NCI-H748 treated with DMSO at 0.1 percent for 48 hours (cell line): ENCODE data around the gene ADAMTS5.

Experiments used
- DNase-seq: peaks from one replicate; lab custom pipeline; 2025; lab: John Stamatoyannopoulos, UW

ADAMTS5 gene

DNA sequence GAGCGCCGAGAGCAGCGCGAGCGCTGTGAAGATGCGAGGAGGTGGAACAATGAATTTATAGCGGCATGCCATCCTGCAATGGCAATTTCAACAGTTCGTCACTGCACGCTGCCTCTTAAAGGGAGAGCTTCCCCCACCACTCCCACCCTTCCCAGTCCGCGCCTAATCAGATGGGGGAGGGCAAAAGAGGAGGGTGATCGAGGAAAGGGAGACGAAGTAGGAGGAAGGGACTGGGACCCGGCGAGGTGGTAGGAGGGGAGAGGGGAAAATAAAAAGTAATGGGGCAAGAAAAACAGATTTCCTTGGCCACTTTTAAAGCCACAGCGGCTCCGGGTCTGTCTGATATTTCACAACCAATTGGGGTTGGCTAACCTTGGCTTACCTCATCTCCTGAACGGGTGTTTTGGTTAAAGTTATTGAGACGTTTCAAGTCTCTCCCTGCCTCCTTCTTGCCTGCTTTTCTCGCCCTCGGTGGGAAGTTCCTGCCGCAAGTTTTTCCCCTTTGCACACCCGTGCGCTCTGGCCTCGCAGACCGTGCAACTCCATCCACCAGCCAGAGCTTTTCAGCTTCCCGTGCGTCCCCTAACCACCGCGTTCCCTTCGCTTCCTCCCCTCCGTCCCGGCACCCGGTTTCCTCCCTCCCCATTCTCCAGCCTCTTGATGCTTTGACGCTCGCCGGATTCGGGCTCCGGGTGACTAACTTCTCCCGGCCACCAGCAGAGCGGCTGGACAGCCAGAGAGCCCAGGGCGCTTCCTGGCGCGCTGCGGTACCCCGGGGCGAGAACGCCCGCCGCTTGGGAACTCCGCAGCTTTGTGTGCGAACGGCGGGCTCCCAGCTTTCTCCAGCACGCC is at the start of gene ADAMTS5:
ADAMTS5 (minus strand) TSS at position 27 of the 852 bp plus-strand sequence. CDS start 697 bp downstream, outside the sequence.
- DNase-seq, result no peak

DNA sequence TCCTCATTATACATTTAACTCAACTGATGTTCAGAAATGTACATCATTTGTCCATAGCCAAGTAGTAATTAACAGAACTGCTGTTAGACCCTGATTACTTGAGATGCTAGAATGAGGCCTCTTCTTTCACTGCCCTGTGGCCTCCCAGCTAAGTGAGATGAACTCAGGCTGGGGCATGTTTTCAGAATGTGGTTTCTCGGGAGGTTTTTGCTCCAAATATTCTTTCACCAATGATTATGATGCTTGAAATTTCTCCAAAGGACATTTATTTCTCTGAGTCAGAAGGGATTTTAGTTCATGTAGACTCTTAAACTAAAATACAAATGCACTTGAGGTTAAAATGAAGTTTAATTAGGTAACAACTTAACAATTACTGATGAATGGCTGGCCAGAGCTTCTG is 34.6 kb upstream of the ADAMTS5 start:
- DNase-seq, result no peak

DNA sequence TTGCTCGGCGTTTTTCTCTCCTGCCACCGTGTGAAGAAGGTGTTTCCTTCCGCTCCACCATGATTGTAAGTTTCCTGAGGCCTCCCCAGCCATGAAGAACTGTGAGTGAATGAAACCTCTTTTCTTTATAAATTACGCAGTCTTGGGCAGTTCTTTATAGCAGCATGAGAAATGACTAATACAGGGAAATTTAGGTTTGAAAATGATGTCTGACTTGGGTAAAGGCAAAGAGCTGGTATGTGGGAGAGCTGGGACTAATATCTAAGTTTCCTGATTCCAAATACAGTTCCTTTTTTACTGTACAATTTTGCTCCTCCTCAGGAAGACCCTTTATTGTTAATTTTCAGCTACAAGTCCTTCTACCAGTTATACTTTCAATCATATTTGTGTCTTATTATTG is 16.7 kb upstream of the ADAMTS5 start:
- no peak for DNase-seq

DNA sequence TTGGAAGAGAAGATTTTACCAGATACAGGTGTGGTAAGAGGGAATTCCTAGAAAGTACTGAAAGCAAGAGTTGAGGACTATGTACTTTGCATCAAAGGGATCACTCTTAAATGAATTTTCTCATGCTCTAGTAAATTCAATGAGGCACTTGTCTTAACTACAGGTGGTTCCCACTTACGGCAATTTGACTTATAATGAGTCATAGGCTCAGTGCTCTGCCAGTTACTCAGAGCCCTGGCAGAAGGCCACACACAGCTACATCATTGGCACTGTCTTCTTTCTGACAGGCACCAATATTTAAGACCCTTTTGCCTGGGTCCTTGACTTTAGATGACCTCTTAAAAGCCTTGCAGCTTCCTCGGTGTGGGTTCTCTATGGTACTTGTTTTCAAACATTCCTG is 15.9 kb upstream of the ADAMTS5 start:
- DNase-seq, result no peak

DNA sequence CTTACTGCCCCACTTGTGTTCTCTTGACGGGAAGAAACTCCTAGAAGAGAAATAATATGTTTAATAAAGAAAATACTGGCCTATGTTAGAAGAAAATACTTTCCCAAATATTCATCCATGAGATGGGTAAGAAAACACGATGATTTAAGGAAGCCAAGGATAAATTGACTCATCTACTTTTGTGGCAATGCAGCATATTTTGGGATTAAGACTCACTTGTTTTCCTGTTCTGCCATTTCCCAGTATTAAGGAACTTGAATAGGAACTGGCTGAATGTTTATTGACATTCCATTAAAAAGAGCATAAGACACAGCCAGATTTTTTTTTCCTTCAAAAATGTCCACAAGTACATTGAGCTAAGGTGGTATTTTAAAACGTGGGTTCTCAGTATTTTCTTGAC is 10.9 kb upstream of the ADAMTS5 start:
- no peak for DNase-seq

DNA sequence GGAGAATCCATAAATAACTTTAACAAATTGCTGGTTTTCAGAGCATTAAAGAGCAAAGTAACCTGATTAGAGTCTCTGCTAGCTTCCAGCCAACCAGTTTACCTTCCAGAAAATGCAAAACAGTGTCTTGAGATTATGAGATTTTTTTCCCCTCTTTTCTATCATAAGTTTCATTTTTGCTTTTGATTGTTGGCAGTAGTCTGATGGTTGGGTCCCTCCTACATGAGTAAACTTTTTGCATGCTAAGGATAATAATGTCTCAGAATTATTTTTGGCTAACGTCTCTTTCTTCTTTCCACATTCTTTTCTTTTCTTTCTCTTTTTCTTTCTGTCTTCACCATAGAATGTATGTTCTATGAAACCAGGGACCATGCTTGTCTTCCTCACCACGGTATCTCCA is 6.3 kb upstream of the ADAMTS5 start:
- no peak for DNase-seq

DNA sequence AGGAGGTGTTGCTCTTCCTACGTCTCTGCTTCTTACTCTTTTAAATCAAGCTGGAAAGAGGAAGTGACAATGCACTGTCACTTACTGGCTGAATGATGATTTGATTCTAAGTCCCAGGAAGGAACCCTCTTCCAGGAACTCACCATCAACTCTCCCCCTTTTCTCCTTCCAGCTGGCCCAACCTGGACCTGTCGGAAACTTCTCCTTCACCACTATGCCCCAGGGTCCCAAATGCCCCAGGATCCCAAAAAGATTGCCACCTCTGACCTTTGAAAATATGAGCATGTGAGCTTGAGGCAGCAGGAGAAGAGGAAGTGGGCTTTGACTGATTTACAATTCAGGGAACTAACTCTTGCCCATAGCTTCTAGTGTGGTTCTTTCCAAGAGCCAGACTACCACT is 5.3 kb upstream of the ADAMTS5 start:
- DNase-seq, result no peak

DNA sequence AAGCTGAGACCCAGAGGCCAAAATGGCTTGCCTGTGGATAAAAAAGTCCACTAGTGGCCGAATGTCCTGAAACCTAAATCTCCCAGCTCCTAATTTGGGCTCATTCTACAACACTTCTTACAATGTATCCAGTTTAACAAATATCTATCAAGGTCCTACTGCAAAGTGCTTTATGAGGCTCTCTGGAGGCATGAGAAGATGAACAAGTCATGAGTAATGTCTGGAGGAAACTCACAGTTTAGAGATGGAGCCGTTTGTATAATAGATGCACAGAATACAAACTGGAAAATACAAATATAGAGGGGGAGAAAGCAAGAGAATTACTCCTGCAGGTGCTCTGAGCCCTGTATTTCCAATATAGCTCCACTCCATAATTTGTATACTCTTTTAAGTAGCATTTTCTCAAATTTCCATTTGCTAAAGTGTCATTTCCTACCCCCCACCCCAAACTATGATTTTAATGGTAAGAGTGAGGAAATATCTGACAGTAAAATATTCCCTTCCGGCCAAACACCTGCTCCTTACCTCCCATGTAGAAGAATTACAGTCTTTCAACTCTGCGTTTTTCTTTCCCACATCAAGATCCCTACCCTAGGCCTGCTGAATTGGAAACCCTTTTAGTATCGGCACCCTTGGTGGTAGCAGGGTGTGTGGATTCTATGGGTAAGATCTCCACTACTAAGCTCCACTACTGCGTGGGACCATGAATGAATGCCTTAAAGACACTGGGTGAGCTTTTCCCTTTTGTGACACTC is 3.3 kb upstream of the ADAMTS5 start:
- no peak for DNase-seq

DNA sequence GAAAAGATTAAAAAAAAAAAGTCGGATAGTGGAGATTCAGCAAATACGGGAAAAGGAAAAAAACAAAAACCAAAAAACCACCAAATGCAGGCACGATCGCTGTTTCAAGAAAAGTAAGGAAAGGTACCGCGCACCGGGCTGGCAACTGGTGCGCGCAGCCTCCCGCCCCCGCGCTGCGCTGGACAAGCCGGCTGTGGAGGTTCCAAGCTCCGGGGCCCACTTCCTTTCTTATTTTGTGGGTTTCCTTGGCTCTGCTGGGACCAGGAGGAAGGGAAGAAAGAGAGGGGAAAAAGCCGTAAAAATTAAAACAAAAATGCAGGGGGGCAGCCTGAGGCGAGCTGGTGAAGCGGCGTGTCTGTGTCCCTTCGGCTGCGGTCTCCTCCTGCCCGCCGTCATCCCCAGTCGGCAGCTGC is 233 bp downstream of the ADAMTS5 start:
- no peak for DNase-seq

DNA sequence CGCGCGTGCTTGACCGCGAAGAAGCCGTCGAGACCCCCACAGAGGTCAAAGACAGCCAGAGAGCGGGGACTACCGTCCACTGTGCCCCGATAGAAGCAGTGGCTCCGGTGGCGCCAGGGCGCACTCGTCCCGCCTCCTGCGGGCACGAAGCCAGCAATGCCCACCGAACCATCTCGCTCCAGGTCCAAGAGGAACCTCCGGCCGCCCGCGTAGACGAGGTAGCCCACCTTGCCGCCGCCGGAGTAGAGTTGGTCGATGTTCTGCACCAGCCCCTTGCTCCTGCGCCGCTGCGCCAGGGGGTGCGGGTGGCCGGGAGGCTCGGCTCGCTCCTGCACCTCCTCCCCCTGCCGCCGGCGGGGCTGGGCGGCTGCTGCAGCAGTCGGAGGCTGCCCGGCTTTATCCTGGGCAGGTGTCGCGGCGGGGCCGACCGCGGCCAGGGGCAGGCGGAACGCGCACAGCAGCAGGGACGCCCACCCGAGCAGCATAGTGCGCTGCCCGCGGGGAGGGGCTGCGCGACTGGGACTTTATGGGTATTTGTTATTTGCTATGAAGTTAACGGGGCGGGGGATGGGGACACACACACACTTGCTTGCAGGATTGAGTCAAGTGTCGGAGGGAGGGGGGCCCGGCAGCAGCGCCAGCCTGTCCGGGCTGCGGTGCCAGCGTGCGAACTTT is 844 bp downstream of the ADAMTS5 start:
- DNase-seq, result no peak

DNA sequence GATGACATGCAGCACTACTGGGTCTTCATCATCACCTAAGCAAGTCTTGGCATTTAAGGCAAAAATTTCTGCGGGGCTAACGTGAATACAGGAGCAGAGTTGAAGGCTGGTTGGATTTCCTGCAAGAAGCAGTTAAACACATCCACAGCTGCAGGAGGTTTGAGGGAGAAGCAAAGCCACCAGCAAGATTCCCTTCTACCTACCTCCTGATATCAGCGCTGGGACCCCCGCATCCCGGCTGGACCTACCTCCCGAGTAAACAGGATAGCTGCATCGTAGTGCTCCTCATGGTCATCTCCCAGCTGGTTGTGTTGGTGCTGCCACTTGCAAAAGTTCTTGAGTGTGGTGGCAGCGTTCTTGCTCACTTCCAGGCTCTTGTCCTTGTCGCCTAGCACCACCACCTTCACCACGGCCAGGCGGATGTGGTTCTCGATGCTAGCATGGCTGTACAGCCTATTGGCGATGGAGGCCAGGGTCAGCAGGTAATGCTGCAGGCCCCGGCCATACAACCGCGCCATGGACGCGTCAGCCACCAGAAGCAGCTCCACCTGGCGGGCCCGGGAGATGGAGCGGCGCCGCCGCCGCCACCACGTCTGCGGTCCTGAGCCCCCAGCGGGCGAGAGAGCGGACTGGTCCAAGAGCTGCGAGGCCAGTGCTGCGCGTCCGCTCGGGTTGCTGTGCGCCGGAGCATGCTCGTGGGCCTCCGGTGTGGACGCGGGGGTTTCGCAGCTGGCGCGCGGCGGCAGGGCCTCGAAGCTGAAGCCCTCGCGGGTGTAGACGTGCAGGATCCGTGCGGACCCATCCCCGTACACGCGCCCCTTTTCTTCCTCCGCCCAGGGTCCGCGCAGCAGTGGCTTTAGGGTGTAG is 1.6 kb downstream of the ADAMTS5 start:
- DNase-seq, result no peak

DNA sequence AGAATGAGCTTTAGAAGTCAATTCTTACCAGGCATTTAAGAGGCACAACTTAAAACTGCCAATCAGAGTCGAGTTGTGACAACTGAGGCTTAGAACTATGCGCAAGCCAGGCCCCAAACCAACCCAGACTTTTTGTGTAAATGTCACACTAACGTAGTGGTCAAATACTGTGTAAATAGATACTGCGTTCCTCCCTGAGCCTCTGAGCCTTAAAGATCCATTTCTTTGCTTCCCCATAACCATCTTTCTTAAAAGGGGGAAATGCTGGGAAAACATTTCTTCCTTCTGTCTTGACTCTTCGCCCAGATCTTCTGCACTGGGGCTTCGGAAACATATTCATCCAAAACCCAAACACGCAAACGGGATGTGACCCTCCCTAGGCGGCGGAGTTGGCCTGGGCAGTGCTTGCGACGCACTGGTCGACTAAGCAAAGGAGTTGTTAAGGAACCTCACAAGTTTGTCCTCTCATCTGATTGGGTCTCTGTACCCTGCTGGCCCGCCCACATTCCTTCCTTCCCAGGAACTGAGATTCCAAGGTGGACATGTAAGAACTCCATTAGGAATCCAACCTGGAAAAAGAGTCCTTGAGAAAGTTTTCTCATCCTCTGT is 2.6 kb downstream of the ADAMTS5 start:
- no peak for DNase-seq

DNA sequence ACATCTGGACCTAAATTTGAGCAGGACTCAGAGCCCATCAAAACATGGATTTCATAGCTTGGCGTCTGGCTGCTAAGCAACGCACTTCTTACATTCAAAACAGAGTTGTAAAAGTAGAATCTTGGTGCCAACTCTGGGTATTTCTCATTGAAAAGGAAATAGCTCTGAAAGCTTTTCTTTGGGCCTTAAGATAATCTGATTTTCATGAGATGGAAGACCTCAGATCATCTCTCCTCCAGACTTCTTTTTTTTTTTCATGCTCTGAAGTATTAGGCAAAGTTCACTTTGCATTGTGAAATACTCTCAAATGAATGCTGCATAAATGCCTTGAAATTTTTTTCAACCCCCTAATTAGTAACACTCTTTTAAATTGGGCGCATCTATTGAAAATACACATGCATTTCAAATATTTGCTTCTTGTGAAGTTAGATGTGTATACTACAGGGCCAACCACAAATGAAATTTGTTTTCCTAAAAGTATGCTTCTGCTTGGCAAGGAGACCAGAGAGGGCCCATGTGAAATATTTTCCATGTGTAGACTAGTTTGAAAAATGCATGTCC is 4.2 kb downstream of the ADAMTS5 start:
- no peak for DNase-seq

DNA sequence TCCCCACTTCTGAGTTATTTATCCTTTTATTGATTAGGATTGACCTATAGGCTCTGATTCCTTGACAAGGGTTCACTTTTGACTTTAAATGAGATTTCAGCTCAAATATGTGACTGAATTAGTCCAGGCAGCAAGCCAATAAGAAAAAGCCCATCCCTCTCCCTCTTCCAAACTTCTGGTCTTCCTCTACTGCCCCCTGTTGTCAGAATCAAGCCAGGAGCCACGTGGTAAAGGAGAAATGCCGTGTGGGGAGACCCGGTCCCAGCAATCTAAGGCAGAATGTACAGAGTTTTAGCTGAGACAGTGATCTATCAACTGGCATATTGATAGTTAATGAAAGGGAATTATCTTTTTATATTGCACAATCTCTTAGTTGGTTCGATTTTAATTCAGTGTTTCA is 5.2 kb downstream of the ADAMTS5 start:
- no peak for DNase-seq

DNA sequence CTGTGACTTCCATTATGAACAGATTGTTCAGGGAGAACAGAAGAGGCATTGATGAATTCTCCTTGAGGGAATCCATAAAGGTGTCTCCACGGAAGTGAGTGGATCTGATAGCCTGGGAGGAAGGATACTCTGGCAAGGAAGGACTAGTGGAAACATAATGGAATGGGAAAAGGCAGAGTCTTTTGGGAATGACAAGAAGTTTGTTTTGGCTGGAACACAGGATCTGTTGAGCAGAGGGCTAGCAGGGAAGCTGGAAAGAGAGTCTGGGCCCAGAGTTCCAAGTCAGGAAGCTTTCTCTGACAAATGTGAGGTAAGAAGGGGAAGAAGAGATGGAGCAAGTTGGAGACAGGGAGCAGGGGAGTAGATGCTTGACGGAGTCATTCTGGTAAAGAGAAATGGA is 8.1 kb downstream of the ADAMTS5 start:
- DNase-seq, result no peak

DNA sequence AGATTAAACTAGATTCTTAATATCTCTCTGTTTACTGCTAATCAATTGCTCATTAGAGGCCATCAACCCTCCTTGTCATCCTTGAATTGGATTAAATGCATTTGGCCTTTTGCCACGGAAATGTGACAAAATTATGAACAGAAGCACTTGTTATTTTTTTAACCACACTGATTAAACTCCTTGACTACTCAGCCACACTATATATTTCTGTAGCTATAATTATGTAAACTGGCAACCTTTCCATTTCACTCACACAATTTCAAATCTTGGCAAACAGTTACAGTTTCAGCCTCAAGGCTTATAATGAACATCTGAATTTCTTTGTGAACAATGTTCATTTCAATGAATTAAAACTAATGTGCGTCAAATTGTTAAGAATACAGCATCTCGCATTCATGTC is 10.1 kb downstream of the ADAMTS5 start:
- no peak for DNase-seq

DNA sequence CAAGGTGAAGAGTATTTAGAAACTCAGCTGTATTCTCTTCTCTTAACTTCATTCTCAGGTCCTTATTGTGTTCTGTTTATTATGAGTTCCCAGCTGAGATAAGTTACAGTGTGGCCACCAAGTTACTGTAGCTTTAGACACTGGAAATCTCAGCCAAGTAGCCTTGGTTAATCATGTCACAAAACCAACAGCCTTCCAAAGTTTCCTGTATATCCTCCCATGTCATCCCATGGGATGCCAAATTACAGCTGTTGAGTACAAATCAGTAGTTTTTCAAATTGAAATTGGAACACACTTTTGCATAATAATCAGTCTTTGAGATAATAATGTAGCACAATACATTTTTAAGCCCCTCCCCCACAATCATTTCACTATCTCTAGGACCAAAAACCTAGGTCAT is 10.7 kb downstream of the ADAMTS5 start:
- no peak for DNase-seq

DNA sequence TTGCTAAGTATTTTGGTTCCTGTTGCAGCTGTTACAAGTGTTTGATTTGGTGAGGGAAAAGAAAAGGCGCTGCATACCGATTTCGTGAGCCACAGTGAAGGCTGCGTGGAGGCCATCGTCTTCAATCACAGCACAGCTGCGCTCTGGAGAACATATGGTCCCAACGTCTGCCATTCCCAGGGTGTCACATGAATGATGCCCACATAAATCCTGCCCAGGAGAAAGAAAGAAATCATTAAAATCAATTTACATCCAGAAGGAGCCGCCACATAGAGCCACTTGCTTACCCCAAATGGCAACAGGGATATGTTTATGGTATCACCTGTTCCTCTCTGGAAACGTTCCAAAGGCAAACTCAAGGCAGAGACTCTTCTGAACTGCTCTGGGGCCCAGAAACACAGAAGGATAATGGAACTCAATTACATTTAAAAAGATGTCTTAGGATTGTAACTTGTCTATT is 12.2 kb downstream of the ADAMTS5 start:
- no peak for DNase-seq

DNA sequence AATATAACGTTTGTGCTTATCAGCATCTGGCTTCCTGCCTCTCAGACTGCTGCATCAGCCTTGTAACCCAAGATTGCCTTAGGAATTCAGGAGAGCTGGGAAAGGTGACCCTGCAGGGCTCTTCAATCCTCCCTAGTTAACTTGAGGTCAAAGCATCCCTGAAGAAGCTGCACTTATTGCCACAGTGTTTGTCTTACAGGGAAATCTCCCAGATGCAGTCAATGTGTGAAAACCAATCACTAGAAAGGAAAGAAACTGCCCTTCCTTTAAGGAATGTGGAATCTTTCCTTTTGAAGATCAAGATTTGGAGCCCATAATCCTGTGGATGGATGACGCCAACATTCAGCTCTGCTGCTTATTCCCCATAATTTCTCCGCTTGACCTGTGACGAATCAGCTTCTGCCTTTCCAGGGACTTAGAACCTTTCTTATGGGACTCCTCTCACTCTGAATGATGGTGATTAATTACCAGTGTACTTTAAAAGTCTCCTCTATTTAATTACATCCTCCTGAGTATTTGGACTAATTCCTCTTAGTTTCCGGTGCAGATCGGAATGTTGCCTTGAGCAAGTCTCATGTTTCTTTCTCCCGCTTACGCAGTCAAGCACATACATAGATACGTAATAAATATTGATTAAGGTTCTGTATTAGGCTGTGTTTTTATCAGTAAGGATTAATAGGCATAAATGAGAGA is 14.4 kb downstream of the ADAMTS5 start:
- DNase-seq, result no peak

DNA sequence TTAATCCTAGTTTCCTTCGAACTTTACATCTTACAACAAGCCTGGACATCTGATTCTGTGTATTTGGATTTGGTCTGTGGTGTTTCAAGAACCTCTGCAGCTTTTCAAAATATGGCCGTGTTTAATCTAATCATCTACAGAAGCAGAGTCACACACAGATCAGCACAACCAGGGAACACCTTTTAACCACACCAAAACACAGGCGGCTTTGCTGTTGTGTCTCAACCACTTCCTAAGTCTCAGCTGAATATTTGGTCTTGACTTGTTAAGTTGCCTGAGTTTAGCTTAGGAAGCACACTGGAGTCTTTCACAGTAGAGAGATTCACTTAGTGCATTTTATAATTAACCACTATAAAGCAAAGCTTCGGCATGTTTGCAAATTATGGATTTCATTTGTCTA is 17.1 kb downstream of the ADAMTS5 start:
- DNase-seq, result no peak
